GM12878 (cell line): ENCODE measurements around the gene ADAMTS2. TPM values are rescaled to one million over a fixed set of nuclear protein-coding genes. Genes with fewer than 3 reads are reported as not detected.

Experiments
- ATAC-seq: fragments of 200-7000 bp; cut with Tn5 transposase; 3 replicates; pipeline ENCODE4 v1.9.1; 2020; ENCODE audit warnings: mild to moderate bottlenecking, moderate library complexity
- BruUV-seq: library from RNA; stranded (reverse); fragments of 400-500 nt; replicated peaks from 2 replicates; lab custom pipeline; 2021; lab: Mats Ljungman, UMichigan
- CTCF ChIA-PET: fragments of 300-600 bp; sonication (Branson Sonifier 250); formaldehyde crosslinking; extraction: SDS; loops from one replicate; lab custom pipeline; 2021; ENCODE audit warnings: inconsistent platforms; lab: Yijun Ruan, JAX
- POLR2A ChIA-PET: fragments of 350-600 bp; formaldehyde crosslinking; extraction: SDS; loops from one replicate; lab custom pipeline; 2021; ENCODE audit warnings: inconsistent platforms; lab: Charles Lee
- RAD21 ChIA-PET: fragments of 300-600 bp; sonication (Branson Sonifier 250); formaldehyde crosslinking; loops from one replicate; lab custom pipeline; 2023; ENCODE audit warnings: antibody characterized with exemption; ENCODE audit not compliant: unreplicated experiment; lab: Charles Lee
- SMC1A ChIA-PET: fragments of 300-600 bp; sonication (Branson Sonifier 250); formaldehyde crosslinking; loops from one replicate; lab custom pipeline; 2023; ENCODE audit not compliant: unreplicated experiment, uncharacterized antibody; lab: Charles Lee
- DNase-seq: peaks from one replicate; pipeline ENCODE4 v3.0.0-alpha.2; 2011; ENCODE audit warnings: low read depth, low spot score
- FAIRE-seq: peaks from 3 replicates; lab custom pipeline; 2011; peaks lifted over from hg19 to GRCh38; lab: Jason Lieb, UNC
- H2AFZ ChIP-seq: 2 replicates; pipeline ENCODE4 v1.6.0; 2011; ENCODE audit warnings: low read depth, low read length, control low read depth; ENCODE audit not compliant: control insufficient read depth
- H3K27ac ChIP-seq: 2 replicates; pipeline ENCODE4 v1.5.1; 2011; ENCODE audit warnings: control low read depth; ENCODE audit not compliant: control insufficient read depth, insufficient read depth
- H3K27me3 ChIP-seq, 2 experiments: replicated peaks in 1 of 2; 2 replicates each; pipeline versions ENCODE4 v1.6.0 to v1.6.1; 2011; ENCODE audit warnings: low read length in 1 of 2; ENCODE audit not compliant: control insufficient read depth in 2 of 2, insufficient read depth in 2 of 2
- H3K36me3 ChIP-seq, 2 experiments: 2 replicates each; pipeline ENCODE4 v1.5.1; 2011; ENCODE audit warnings: low read length in 1 of 2; ENCODE audit not compliant: control insufficient read depth in 2 of 2, insufficient read depth in 2 of 2
- H3K4me1 ChIP-seq: 2 replicates; pipeline ENCODE4 v1.6.1; 2011; ENCODE audit warnings: mild to moderate bottlenecking, low read length, moderate library complexity, mixed read lengths; ENCODE audit not compliant: control insufficient read depth, insufficient read depth
- H3K4me2 ChIP-seq: 2 replicates; pipeline ENCODE4 v1.6.0; 2011; ENCODE audit warnings: control low read depth; ENCODE audit not compliant: control insufficient read depth, insufficient read depth
- H3K4me3 ChIP-seq: fragments of 200-600 bp; sonication (generic); 2 replicates; pipeline ENCODE4 v1.5.1; 2016
- H3K79me2 ChIP-seq: 2 replicates; pipeline ENCODE4 v1.6.0; 2011; ENCODE audit warnings: low read length; ENCODE audit not compliant: control insufficient read depth, insufficient read depth
- H3K9ac ChIP-seq: 2 replicates; pipeline ENCODE4 v1.8.0; 2011; ENCODE audit warnings: low read length, control low read depth, mixed read lengths; ENCODE audit not compliant: control insufficient read depth, insufficient read depth
- H3K9me3 ChIP-seq: replicated peaks from 3 replicates; pipeline ENCODE4 v1.5.1; 2011; ENCODE audit warnings: mild to moderate bottlenecking, low read length; ENCODE audit not compliant: control insufficient read depth, insufficient read depth
- H4K20me1 ChIP-seq: 2 replicates; pipeline ENCODE4 v1.6.0; 2011; ENCODE audit not compliant: control insufficient read depth, insufficient read depth
- CEBPZ ChIP-seq: fragments of 150-350 bp; IDR thresholded peaks from 2 replicates; pipeline ENCODE4 v1.6.1; 2016; ENCODE audit warnings: low read depth, low read length
- SIN3A ChIP-seq: IDR thresholded peaks from 2 replicates; pipeline ENCODE4 v1.6.1; 2012; ENCODE audit warnings: low read depth, low read length, improper control_type of control experiment
- SMAD5 ChIP-seq: IDR thresholded peaks from 2 replicates; pipeline ENCODE4 v1.6.1; 2016; ENCODE audit warnings: antibody characterized with exemption, low read depth
- ZNF207 ChIP-seq: fragments of 450-650 bp; IDR thresholded peaks from 2 replicates; pipeline ENCODE4 v1.6.1; 2014; ENCODE audit warnings: antibody characterized with exemption, mild to moderate bottlenecking, borderline replicate concordance
- ZNF622 ChIP-seq: fragments of 450-650 bp; IDR thresholded peaks from 2 replicates; pipeline ENCODE4 v1.6.1; 2017; ENCODE audit warnings: mild to moderate bottlenecking, inconsistent platforms
- WGBS: methylation state at CpG from one replicate; pipeline ENCODE4 v1.1.6; 2016; ENCODE audit warnings: low lambda C conversion rate; ENCODE audit not compliant: insufficient replicate concordance, insufficient coverage; ENCODE audit errors: missing lambda C conversion rate; 5-methylcytosine and 5-hydroxymethylcytosine counted together
- in situ Hi-C: fragments of 300-500 bp; cut with MboI; formaldehyde crosslinking; loops from 9 replicates; pipeline ENCODE4 v1.14.3; 2018; ENCODE audit warnings: mixed read lengths
- intact Hi-C: fragments of 100-400 bp; cut with micrococcal nuclease; formaldehyde crosslinking; loops from one replicate; pipeline ENCODE4 v1.14.2; 2022; ENCODE audit not compliant: unreplicated experiment
- polyA plus RNA-seq, 11 experiments: library from polyadenylated mRNA; depleted of rRNA in 4 of 11; unstranded in 6 of 11; stranded (reverse) in 5 of 11; fragments of >200 nt; fragmentation: Nextera tagmentation in 4 of 11; fragmentation: Illumina TruSeq in 1 of 11; extraction: Ambion mirVana in 4 of 11; extraction: Trizol in 1 of 11; gene quantifications; 1 replicate in 1 of 11; 2 replicates in 10 of 11; pipeline versions ENCODE4 v1.2.1 to v1.2.3, GENCODE V29; 2011 to 2016; ENCODE audit warnings: inconsistent platforms in 2 of 11, missing spikeins in 2 of 11, low read depth in 1 of 11
- total RNA-seq, 4 experiments: library from RNA; depleted of rRNA in 3 of 4; stranded (reverse); fragments of >200 nt in 3 of 4; fragmentation: Illumina TruSeq in 1 of 4; extraction: Trizol in 1 of 4; gene quantifications; 2 replicates each; pipeline versions ENCODE4 v1.2.1 to v1.2.3, GENCODE V29; 2013 to 2021

The ADAMTS2 gene
- total and polyA plus RNA-seq, 10 of the 15 experiments (the other 5 are each of a cell fraction or from before 2014, with no cell fraction given), result 0.03 to 0.05 TPM; not detected in 8

- Histone ChIP-seq H3K4me3 (no peak overlapping the region), H3K36me3 (no peaks in the 10 kb centered on the region), H3K27ac (no peak overlapping the region), H3K4me2 (no peak overlapping the region), H2AFZ (no peak overlapping the region), H3K9ac (no peak overlapping the region), H3K27me3 (no peaks in the 10 kb centered on the region), H3K9me3 (peaks cover 1% of the 10 kb centered on the region; the same call in 1 of the 3 replicates), H3K79me2 (no peaks in the 10 kb centered on the region), H4K20me1 (no peaks in the 10 kb centered on the region), H3K4me1 (no peaks in the 10 kb centered on the region)
- no peak for DNase-seq
- no TSS peak for BruUV-seq
- ChIA-PET SMC1A (no interaction called here), POLR2A (no interaction called here), CTCF (no interaction called here), RAD21 (no interaction called here)
- intact Hi-C loops (no loop called here), in situ Hi-C loops (no loop called here)
- no peak for ATAC-seq
- TF ChIP-seq SIN3A (no peak), ZNF207 (no peak), ZNF622 (no peak), CEBPZ (no peak), SMAD5 (no peak)
- no peak for FAIRE-seq
- 64% methylated on average over 19 of the region's 20 CpGs for WGBS
Measured at GRCh38 chr5:179135441-179136215, 209.6 kb downstream of the ADAMTS2 start.
